ENCODE data around the gene KLHL18. TPM values are rescaled to one million over a fixed set of nuclear protein-coding genes. Genes with fewer than 3 reads are reported as not detected.

The KLHL18 gene
- total RNA-seq (2014; rRNA removed; shearing (Covaris generic)) (11.8 and 13.1 TPM in 2 replicates), total RNA-seq (2022) (28.6 and 35.2 TPM in 2 replicates), Bru-seq, nascent RNA (percentile 74 among the genes with signal in this experiment), BruChase-seq, experiment 1, labeled RNA remaining after a 6-hour chase (percentile 73 among the genes with signal in this experiment), BruChase-seq, experiment 2, labeled RNA remaining after a 2-hour chase (percentile 73 among the genes with signal in this experiment)
- long read RNA-seq, full-length matches to known transcripts, result 13 of 41 reads
- long read RNA-seq, partial matches to known transcripts, result 16 of 41 reads
- long read RNA-seq, other reads (novel, unspliced or antisense), result 12 of 41 reads

DNA sequence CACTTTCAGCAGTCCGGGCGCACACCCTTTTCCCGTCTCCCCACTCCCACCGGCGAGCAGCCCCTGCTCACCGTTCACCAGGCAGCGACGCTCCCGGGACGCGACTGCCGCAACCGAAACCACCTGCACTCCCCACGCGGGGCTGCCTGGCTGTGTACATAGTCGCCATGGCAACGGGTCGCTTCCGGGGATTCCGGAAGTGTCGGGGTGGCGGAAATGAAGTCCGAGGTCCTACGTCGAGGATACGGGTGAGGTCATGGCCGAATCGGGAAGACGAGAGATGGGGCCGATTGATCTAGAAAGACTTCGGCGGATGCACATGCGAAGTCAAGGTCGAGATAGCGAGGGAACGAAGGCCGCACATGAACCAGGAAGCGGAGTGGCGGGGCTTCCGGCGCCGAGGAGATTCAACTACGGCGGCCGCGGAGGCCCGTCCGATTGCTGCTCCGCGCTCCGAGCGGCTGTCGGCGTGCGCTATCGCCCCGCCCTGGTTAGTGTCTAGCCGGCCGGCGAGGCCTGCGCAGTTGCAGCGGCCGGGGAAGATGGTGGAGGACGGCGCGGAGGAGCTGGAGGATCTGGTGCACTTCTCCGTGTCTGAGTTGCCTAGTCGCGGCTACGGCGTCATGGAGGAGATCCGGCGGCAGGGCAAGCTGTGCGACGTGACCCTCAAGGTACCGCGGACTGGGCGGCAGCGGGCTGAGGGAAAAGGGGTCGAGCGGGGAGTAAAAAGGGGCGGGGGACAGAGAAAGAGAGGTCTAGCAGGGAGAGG is at the start of gene KLHL18, which contains the start of gene KIF9:
TSS of gene KLHL18 (plus strand) at position 521 of the 769 bp plus-strand sequence. CDS start at position 543, 22 bp downstream.
TSS of gene KIF9 (minus strand) at position 376 of the 769 bp plus-strand sequence. CDS start 5,425 bp downstream, outside the sequence.
- H3K4me2 ChIP-seq (ENCODE audit: low read length), result peak within 1 kb of the TSS; percentile 94
- peaks cover 10% of the 10 kb centered on the region for H3K36me3 ChIP-seq (ENCODE audit: insufficient read depth, low read length)
- no TSS peak for BruUV-seq (replicated peaks)
- H3K27ac ChIP-seq (ENCODE audit: low read depth, low read length, poor library complexity, severe bottlenecking), result peak within 1 kb of the TSS; percentile 71
- ChIA-PET POLR2A (interaction anchor here (0.6 to 1.5 kb wide), 3 partner anchors 9 to 782 kb away, joined by 3 to 7 read pairs (median 5); no protein-coding TSS in a partner anchor), CTCF (ENCODE audit: unreplicated experiment) (no interaction called here)
- no peak for TF ChIP-seq EZH2phosphoT487 (IDR thresholded peaks at IDR 0.05; ENCODE audit: borderline replicate concordance, low read depth, low read length)
- peaks cover 45% of the 10 kb centered on the region for H3K4me1 ChIP-seq (ENCODE audit: insufficient read depth, low read length, poor library complexity, severe bottlenecking)
- peaks cover 45% of the 10 kb centered on the region for H3K79me2 ChIP-seq (ENCODE audit: insufficient read depth, low read depth, low read length)
- no peaks in the 10 kb centered on the region for H3K9me3 ChIP-seq (ENCODE audit: low read length)
- intact Hi-C loops (cut with micrococcal nuclease; ENCODE audit: unreplicated experiment), result loop anchor here (1.0 to 5.0 kb wide), 2 partner anchors 40 to 118 kb away; partner anchors contain the start of gene SETD2
- no peaks in the 10 kb centered on the region for H3K9me2 ChIP-seq (ENCODE audit: insufficient read depth, low read length)
- no peaks in the 10 kb centered on the region for H4K20me1 ChIP-seq (ENCODE audit: insufficient read depth, low read length)
- peak within 1 kb of the TSS; percentile 48 for H2AFZ ChIP-seq (ENCODE audit: low read length)
- DNase-seq (ENCODE audit: low spot score), result peak; percentile 97
- peak within 1 kb of the TSS; percentile 81 for H3K4me3 ChIP-seq (ENCODE audit: low read depth, low read length, poor library complexity, severe bottlenecking)

DNA sequence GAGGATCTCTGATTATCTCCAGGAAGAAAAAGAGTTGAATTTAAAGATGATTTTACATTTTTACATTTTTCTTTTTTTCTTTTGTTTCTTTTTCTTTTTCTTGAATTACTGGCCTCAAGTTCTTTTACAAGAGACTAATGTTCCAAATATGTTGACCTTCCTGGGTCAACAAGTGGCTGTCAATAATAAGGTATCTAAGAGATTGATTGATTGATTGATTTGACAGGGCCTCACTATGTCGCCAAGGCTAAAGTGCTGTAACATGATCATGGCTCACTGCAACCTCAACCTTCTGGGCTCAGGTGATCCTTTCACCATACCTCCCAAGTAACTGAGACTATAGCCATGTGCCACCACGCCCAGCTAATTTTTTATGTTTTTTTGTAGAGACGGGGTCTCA is 44.7 kb upstream of the KLHL18 start:
- no peak overlapping the region for H3K4me2 ChIP-seq (ENCODE audit: low read length)
- BruUV-seq (replicated peaks), result no TSS peak
- CTCF ChIA-PET (ENCODE audit: unreplicated experiment), result no interaction called here
- no peaks in the 10 kb centered on the region for H3K79me2 ChIP-seq (ENCODE audit: insufficient read depth, low read depth, low read length)
- intact Hi-C loops (cut with micrococcal nuclease; ENCODE audit: unreplicated experiment), result no loop called here
- no peak overlapping the region for H3K4me3 ChIP-seq (ENCODE audit: low read depth, low read length, poor library complexity, severe bottlenecking)
- TF ChIP-seq, protein P1, sequence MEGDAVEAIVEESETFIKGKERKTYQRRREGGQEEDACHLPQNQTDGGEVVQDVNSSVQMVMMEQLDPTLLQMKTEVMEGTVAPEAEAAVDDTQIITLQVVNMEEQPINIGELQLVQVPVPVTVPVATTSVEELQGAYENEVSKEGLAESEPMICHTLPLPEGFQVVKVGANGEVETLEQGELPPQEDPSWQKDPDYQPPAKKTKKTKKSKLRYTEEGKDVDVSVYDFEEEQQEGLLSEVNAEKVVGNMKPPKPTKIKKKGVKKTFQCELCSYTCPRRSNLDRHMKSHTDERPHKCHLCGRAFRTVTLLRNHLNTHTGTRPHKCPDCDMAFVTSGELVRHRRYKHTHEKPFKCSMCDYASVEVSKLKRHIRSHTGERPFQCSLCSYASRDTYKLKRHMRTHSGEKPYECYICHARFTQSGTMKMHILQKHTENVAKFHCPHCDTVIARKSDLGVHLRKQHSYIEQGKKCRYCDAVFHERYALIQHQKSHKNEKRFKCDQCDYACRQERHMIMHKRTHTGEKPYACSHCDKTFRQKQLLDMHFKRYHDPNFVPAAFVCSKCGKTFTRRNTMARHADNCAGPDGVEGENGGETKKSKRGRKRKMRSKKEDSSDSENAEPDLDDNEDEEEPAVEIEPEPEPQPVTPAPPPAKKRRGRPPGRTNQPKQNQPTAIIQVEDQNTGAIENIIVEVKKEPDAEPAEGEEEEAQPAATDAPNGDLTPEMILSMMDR (conservative IDR thresholded peaks at IDR 0.05; ENCODE audit: low read length), result no peak
- no peak for TF ChIP-seq EZH2phosphoT487 (IDR thresholded peaks at IDR 0.05; ENCODE audit: borderline replicate concordance, low read depth, low read length)
- POLR2A ChIA-PET, result interaction anchor here (0.9 kb wide), 1 partner anchor 16 kb away, joined by 3 read pairs; no protein-coding TSS in a partner anchor
- H3K4me1 ChIP-seq (ENCODE audit: insufficient read depth, low read length, poor library complexity, severe bottlenecking), result no peaks in the 10 kb centered on the region
- H4K20me1 ChIP-seq (ENCODE audit: insufficient read depth, low read length), result no peaks in the 10 kb centered on the region
- no peaks in the 10 kb centered on the region for H3K36me3 ChIP-seq (ENCODE audit: insufficient read depth, low read length)
- DNase-seq (ENCODE audit: low spot score), result no peak
- H2AFZ ChIP-seq (ENCODE audit: low read length), result no peak overlapping the region
- no peaks in the 10 kb centered on the region for H3K9me2 ChIP-seq (ENCODE audit: insufficient read depth, low read length)
- no peak overlapping the region for H3K27ac ChIP-seq (ENCODE audit: low read depth, low read length, poor library complexity, severe bottlenecking)
- H3K9me3 ChIP-seq (ENCODE audit: low read length), result no peaks in the 10 kb centered on the region

DNA sequence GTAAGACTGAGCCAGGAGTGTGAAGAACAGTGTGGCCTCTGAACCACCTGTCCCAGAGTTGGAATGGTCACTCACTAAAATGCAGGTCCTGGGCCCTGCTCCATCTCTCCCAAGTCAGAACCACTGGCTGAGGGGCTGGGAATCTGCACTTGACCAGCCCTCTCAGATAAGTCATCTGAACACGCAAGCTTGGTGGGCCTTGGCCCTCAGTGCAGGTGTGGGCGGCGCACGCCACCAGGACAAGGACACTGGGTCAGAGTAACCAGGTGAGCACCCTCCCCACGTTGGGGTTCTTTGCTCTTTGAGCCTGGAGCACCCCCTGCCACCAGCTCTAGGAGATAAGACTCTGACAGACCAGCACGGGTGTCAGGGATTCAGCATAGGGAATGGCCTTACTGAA is 42.8 kb upstream of the KLHL18 start:
- Histone ChIP-seq H3K4me2 (ENCODE audit: low read length) (no peak overlapping the region), H4K20me1 (ENCODE audit: insufficient read depth, low read length) (no peaks in the 10 kb centered on the region), H3K9me3 (ENCODE audit: low read length) (no peaks in the 10 kb centered on the region), H3K36me3 (ENCODE audit: insufficient read depth, low read length) (no peaks in the 10 kb centered on the region), H3K27ac (ENCODE audit: low read depth, low read length, poor library complexity, severe bottlenecking) (no peak overlapping the region), H2AFZ (ENCODE audit: low read length) (no peak overlapping the region), H3K79me2 (ENCODE audit: insufficient read depth, low read depth, low read length) (no peaks in the 10 kb centered on the region), H3K4me1 (ENCODE audit: insufficient read depth, low read length, poor library complexity, severe bottlenecking) (no peaks in the 10 kb centered on the region), H3K4me3 (ENCODE audit: low read depth, low read length, poor library complexity, severe bottlenecking) (no peak overlapping the region), H3K9me2 (ENCODE audit: insufficient read depth, low read length) (no peaks in the 10 kb centered on the region)
- DNase-seq (ENCODE audit: low spot score), result no peak
- TF ChIP-seq EZH2phosphoT487 (IDR thresholded peaks at IDR 0.05; ENCODE audit: borderline replicate concordance, low read depth, low read length), result no peak
- TF ChIP-seq, protein P1 (conservative IDR thresholded peaks at IDR 0.05; ENCODE audit: low read length), result no peak
- CTCF ChIA-PET (ENCODE audit: unreplicated experiment), result no interaction called here
- intact Hi-C loops (cut with micrococcal nuclease; ENCODE audit: unreplicated experiment), result loop anchor here (10.0 kb wide), 1 partner anchor 125 kb away; no protein-coding TSS in a partner anchor
- no TSS peak for BruUV-seq (replicated peaks)
- POLR2A ChIA-PET, result no interaction called here

All from OCI-LY7 (cell line).